GM19452 (cell line): Measurements from ENCODE around the gene ISOC2.
"Not testable (repeated sequence)": the region's sequence is repeated elsewhere in the genome, so short reads cannot be mapped to it uniquely, and the experiment has no call there.

ENCODE experiments used
- ATAC-seq: cut with Tn5 transposase; IDR thresholded peaks from one replicate; pipeline ENCODE4 v1.9.1; 2021; ENCODE audit not compliant: unreplicated experiment

The ISOC2 gene

DNA sequence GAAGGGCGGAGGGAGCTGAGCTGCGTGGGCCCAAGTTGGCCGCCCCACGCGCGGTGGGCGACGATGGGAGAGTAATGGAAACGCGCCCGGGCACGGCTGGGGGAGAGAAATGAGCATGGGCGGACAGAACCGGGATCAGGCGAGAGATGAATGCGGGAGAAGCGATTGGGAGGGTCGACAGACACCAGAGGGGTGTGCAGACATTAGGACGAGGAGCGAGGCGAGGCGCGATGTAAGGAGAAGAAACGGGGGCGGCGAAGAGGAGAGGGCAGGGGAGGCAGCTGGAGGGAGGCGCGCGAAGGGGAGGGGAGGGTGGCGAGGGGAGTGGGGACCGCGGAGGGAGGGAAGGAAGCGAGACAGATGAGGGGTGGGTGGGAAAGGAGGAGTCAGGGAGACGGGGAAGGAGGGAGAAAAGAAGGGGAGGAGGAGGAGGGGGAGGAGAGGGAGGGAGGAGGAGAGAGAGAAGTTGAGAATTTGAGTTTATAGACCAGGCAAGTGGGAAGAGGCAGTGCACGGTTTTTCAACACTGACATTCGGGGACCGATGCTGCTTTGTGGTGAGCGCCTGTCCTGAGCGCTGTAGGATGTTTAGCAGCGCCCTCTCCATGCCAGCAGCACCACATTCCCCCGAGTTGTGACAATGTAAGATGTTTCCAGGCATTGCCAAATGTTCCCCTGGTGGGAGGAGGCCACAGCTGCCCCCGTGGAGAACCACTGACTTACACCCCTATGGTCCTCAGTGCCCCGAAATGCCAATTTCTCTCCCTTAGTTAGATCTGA is 18.2 kb downstream of the ISOC2 start, which contains the start of gene SHISA7:
SHISA7 (minus strand) TSS at position 256 of the 779 bp plus-strand sequence. CDS start 437 bp downstream, outside the sequence.
- ATAC-seq, result no peak

GRCh38 chr19:55442372-55442961 is 19.0 kb downstream of the ISOC2 start:
- ATAC-seq, result no peak

GRCh38 chr19:55441692-55442321 is 19.6 kb downstream of the ISOC2 start:
- no peak for ATAC-seq

- ATAC-seq, result no peak
These were observed 20.1 kb downstream of the ISOC2 start for GRCh38 chr19:55441319-55441691.

DNA sequence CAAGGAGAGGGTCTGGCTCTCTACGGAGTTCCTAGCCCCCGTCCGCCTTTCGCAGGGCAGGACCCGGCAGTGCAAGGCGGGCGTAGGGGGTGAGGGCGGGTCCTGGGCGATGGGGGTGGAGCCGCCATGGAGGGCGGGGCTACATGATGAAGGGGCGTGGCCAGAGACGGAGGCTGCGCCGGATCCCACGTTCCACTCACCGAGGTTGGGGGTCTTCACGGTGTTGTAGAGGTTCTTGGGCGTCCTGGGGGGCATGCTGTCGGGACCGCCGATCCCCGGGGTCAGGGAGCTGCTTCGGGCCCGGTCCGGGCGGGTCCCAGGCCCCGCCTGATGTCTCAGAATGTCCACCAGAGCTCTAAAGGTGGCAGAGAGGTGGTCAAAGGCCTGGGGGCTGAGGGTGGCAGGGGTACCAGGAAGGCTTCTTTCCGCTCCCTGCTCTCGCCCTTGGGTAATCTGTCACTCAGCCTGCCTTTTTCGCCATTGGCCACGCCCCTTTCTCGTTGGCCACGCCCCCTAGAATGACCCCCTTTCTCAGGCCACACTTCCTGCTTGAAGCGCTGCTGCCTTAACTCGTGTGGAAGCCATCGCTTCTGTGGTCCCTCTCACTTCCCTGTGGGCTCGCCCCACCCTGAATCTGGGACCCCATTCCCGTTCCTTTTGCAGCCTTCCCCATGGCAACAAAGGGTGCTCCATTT is 20.9 kb downstream of the ISOC2 start:
- no peak for ATAC-seq

DNA sequence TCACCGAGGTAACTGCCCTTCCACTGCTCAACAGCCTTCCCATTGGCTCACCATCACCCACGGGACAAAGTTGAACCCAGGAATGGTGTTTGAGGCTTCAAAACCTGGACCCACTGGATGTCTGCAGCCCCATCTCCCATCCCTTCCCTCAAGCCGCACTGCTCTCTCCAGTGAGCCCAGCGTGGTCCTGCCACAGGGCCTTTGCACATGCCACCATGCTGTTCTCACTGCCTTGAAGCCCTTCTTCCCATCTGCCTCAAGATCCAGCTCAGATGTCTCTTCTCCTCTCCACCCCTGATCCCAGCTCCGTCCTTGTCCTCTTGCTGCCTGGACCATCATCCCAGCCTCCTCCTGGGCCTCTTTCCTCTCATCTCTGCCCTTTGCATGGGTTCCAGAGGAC is 22.4 kb downstream of the ISOC2 start:
- no peak for ATAC-seq

DNA sequence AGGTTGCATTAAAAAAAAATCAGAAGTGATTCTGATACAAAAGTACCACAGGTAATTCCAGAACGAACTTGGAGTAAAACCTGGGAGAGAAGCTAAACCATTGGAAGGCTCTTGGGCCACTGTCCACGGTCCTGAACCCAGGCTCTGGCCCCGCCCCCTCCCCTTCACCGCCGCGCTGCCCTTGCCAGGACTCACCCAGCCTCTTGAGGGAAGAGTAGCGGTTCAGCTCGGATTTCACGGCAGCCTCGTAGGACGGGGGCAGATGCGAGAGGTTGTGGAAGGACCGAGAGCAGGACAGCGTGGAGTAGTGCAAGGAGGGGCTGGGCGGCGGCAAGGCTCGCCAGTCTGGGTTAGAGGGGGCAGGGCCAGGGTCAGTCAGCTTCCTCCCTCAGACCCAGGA is 24.0 kb downstream of the ISOC2 start:
- no peak for ATAC-seq

GRCh38 chr19:55436847-55437246 is 24.6 kb downstream of the ISOC2 start:
- ATAC-seq, result no peak

GRCh38 chr19:55435020-55435419 is 26.4 kb downstream of the ISOC2 start:
- no peak for ATAC-seq

DNA sequence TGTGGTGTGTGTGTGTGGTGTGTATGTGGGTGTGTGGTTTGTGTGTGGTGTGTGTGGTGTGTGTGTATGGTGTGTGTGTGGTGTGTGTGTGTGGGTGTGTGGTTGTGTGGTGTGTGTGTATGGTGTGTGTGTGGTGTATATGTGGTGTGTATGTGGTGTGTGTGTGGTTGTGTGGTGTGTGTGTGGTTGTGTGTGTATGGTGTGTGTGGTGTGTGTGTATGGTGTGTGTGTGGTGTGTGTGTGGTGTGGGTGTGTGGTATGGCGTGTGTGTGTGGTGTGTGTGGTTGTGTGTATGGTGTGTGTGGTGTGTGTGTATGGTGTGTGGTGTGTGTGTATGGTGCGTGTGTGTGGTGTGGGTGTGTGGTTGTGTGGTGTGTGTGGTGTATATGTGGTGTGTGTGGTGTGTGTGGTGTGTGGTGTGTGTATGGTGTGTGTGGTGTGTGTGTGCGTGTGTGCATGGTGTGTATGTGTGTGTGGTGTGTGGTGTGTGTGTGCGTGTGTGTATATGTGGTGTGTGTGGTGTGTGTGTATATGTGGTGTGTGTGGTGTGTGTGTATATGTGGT is 27.0 kb downstream of the ISOC2 start:
- no peak for ATAC-seq

DNA sequence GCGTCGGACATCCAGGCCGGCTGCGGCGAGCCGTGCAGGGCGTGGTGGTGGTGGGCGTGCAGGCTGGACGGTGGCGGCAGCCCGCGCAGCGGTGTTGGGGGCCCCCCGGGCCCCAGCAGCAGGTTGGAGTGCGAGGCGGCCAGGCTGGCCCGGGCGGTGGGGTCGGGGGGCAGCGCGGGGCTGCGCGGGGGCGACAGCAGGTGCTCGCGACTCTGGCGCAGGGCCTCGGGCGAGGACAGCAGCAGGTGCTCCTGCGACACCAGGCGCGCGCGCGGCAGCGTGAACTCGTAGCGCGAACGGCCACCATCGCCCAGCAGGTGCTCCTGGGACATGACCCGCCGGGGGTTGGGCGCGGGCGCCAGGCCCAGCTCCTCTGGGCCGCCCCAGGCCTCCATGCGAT is 28.1 kb downstream of the ISOC2 start:
- ATAC-seq, result no peak

- ATAC-seq, result no peak
These were observed 29.0 kb downstream of the ISOC2 start for GRCh38 chr19:55432241-55432959.

GRCh38 chr19:55431183-55431582 is 30.3 kb downstream of the ISOC2 start:
- no peak for ATAC-seq

- ATAC-seq, result no peak
These were observed 35.4 kb downstream of the ISOC2 start for GRCh38 chr19:55426042-55426441.

GRCh38 chr19:55424518-55424917 is 36.9 kb downstream of the ISOC2 start:
- ATAC-seq, result no peak

- ATAC-seq, result no peak
These were observed 38.0 kb downstream of the ISOC2 start for GRCh38 chr19:55423225-55424005.

DNA sequence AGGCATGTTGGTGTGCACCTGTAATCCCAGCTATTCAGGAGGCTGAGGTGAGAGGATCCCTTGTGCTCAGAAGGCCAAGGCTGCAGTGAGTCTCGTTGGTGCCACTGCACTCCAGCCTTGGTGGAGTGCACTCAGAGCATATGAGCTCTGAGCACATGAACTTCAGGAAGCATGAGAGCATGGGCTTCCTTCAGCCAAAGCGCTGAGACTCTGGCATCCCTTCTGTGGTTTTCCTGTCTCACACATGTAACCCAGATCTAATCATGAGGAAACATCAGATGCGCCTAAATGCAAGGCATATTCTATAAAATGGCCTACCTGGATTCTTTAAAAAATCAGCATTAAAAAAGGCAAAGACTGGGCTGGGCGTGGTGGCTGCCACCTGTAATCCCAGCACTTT is 40.2 kb downstream of the ISOC2 start:
- not testable (repeated sequence) for ATAC-seq

GRCh38 chr19:55419624-55420236 is 41.7 kb downstream of the ISOC2 start:
- ATAC-seq, result no peak

DNA sequence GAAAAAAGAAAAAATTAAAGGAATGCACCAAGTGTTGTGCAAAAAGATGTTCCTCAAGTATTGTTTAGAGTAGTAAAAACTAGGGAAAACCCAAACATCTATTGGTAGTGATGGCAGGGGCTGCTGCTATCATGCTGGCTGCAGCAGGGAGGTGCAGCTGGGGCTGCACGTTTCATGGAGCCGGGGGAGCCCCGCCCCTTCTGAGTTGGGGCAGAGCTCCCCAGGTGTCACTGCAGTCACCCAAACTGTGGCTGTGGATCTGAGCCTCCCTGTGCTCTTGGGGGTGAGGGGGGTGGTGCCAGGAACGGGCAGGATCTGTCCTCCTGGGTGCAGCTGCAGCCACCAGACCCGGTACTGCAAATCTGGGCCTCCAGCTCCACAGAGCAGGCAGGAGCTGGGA is 42.3 kb downstream of the ISOC2 start:
- no peak for ATAC-seq
